Activated T-helper 9 cell treated with anti-CD3 and anti-CD28 coated beads, Interleukin-2, amount 50 U/mL, for 16 hours (primary cell): ENCODE data around the gene HOXD8.

Experiments
- DNase-seq: peaks from one replicate; pipeline ENCODE4 v3.0.0-alpha.2; 2020; ENCODE audit warnings: low read depth

HOXD8 gene

DNA sequence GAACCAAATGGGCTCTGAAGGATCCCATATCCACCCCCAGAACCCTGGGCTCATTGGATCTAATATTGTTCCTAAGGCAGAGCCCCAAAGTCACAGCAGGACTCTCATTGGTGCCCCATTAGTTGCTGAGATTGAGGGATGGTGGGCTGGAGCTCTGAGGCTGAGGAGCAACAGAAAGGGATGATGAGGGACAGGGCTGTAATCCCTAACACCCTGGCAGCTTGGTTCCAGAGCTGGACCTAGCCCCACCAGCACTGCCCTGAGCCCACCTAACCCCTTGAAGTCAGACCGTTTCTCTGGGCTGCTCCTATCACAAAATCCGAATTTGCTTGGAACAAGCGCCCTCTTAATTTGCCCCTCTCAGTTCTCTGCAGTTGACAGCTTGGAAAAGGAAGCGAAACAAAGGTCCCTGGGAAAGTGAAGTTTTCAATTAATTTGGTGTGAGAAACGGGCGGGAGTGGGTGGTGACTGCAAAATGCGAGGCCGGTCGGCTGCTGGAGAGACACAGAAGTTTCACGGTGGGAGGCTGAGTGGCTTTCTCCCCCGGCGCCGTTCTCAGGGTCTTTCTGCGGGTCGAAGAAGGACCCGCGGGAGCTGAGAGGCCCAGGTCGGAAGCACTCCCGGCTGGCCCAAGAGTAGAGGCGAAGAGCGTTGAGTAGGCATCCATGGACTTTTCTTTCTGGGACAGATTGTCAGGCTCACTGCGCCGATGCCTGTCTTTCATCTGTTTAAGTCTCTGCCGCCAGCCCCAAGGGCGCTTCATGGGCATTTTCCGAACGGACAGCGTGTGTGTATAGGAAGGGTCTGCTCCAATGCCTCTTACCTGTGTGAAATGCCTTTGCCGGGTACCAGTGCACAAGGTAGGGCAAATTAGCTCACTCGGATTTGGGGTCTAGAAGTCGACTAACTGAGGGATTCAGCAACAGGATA, 37.9 kb upstream of the HOXD8 start:
- no peak for DNase-seq

DNA sequence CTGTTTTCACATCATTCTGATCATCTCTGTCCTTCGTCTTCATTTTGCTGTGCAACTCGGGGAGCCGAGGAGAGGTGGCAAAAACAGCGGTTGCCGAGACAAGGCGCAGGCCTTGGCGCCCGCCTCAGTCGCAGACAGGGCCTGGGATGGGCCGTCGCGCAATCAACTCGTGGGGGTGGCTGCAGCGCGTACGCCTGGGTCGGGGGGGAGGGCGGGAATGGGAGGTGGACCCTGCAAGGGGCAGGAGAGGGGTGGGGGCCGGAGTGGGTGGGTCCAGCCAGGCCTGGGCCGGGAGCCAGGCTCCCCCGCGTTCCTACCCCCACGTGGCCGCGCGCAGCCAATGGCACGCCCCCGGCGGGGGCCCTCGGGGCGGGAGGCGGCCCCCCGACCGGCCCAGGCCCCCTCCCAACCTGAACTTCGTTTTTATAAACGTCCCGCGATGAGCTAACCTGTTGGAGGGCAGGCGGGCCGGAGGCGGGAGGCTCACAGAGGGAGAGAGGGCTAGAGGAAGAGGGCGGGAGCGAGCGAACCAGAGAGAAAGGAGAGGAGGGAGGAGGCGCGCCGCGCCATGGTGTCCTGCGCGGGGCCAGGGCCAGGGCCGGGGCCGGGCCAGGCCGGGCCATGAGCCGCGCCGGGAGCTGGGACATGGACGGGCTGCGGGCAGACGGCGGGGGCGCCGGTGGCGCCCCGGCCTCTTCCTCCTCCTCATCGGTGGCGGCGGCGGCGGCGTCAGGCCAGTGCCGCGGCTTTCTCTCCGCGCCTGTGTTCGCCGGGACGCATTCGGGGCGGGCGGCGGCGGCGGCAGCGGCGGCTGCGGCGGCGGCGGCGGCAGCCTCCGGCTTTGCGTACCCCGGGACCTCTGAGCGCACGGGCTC, 37.0 kb upstream of the HOXD8 start, which contains the start of gene HOXD13:
Gene HOXD13 (plus strand): TSS at position 452 of the 875 bp plus-strand sequence. CDS start 170 bp downstream, at position 622.
- no peak for DNase-seq

DNA sequence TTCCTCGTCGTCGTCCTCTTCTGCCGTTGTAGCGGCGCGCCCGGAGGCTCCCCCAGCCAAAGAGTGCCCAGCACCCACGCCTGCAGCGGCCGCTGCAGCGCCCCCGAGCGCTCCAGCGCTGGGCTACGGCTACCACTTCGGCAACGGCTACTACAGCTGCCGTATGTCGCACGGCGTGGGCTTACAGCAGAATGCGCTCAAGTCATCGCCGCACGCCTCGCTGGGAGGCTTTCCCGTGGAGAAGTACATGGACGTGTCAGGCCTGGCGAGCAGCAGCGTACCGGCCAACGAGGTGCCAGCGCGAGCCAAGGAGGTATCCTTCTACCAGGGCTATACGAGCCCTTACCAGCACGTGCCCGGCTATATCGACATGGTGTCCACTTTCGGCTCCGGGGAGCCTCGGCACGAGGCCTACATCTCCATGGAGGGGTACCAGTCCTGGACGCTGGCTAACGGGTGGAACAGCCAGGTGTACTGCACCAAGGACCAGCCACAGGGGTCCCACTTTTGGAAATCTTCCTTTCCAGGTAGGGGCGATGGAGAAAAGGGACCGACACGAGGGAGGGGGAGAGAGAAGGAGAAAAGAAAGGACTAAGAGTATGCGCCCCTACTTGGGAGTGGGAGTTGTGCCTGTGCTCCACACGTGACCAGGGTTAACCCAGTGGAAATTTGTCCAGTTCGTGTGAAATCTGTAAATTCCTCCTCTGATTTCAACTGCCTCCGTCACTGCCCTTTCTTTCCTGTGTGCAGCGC, 36.2 kb upstream of the HOXD8 start:
- no peak for DNase-seq

DNA sequence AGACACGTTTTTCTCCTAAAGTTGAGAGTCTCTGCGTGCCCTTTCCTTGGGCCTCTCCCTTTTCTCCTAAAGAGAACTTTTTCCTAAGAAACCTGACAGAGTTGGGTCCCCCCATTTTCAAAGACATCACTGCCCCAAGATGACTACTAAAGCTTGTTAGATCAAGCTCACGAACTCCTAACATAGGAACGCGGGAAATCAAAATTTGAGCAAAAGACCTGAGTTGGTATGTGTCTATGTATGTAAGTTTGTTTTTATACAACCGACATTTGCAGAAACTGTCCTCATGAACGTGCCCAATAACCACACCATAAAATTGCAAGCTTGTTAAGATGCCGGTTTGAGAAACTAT, 35.6 kb upstream of the HOXD8 start:
- no peak for DNase-seq

DNA sequence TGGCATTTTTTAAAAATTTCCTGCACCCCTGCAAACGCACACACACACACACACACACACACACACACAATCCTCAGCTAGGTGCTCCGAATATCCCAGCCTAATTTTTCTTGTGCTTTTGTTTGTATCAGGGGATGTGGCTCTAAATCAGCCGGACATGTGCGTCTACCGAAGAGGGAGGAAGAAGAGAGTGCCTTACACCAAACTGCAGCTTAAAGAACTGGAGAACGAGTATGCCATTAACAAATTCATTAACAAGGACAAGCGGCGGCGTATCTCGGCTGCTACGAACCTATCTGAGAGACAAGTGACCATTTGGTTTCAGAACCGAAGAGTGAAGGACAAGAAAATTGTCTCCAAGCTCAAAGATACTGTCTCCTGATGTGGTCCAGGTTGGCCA, 35.2 kb upstream of the HOXD8 start:
- DNase-seq = no peak

DNA sequence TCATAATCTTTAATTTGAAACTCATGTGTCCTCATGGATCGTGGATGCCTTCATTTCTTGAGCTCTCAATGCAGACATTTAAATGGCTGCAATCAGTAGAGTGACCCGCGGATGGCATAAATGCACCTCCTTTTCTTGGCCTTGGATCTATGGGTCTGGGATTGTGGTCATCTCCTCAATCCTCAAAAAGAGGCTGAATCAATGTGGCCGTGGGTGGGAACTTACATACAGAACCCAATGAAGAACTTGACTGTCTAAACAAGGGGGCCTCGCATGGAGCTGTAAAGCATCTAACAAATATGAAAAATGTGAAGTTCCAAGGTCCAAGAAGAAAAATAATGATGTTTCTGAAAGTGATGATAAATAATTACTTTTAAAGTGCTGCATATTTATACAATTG, 34.1 kb upstream of the HOXD8 start:
- DNase-seq = no peak

DNA sequence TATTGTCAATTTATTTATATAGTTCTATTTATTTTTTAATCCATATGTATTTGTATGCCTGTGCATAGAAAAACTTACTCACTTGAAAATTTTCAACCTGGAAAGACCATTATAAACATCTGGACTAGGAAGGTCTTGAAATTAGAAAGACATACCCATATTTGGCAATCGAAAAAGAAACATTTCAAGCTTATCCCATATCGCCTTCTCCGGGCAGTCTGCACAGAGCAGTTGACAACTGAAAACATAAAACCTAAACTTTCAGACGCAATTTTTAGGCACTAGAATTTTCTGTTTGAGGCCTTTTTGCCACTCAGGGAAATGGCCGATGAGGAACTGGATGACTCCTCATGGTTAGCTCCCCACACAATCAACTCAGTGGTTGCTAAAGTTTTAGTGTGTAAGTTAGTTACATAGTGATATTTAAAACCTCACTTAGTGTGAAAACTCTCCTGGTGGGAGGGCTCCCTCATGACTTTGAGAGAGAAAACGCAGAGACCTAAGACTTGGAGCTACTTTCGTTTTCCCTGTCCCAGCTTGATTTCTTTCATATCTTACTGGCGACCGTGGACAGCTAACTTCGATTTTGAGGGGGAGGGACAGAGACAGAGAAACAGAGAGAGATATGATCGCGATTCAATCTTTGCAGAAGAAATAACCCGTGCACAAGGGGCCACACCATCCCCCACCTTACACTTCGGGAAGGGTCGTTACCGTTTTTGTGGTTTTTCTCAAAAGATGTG, 33.1 kb upstream of the HOXD8 start:
- no peak for DNase-seq

DNA sequence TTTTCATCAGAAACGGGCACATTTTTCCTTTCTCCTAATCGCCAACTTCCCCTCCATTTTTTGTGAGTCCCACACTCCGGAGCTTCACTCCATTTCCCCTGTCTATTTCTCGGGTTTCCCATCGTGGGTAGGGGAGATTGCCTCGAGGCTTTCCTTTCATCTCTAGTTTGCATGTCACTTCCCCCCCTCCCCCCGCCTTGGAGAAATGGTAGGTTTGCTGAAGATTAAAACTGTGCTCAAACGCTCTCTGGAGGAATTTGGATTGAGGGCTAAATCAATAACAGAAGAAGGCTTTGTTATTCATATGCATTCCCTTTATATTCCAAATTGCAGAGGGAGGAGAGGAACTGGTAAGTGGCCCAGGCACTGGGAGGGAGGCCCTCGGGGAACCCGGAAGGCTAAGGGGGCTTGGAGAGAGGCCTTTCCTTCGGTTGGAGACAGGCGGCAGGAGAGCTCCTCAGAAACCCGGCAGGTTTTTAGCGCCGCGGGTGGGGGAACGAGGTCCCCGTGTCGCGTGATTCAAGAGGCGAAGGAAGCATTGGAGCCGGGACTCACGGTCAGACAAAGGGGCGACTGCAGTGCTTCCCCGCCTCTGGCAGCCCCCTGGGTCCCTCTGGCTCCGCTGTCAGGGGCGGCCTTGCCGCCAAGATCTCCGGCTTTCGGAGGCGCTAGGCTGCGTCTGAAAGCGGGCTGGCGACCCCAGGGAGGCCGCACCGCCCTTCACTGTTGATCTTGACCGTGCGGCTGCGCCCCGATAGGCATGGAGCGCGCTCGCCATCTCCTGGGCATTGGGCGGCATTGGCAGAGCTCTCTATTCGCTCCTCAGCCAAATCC, 32.3 kb upstream of the HOXD8 start:
- peak; percentile 19 for DNase-seq

DNA sequence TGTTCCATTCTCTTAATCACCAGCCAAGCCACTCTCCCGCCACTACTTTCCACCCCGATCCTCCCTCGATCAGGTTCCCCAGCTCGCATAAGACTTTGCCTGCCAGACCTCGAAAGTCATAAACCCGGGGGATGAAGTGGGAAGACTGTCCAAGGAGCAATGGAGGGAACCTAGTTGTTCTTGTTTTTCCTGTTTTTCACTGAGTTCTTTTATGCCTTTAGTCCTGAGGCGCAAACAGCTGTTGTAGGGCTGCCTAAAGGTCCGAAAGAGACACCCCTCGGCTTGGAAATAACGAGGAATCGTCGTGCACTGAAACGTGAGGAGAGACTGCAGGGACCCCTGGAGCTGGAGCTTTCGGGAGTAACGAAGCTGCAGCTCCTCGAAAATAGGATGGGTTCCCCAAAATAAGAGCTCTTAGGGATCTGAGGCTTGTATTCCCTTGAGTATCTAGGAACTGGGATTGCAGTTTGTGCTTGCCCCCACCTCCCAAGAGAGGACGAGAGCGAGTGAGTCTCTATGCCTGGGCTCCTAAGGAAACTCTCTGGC, 31.6 kb upstream of the HOXD8 start:
- DNase-seq = no peak

DNA sequence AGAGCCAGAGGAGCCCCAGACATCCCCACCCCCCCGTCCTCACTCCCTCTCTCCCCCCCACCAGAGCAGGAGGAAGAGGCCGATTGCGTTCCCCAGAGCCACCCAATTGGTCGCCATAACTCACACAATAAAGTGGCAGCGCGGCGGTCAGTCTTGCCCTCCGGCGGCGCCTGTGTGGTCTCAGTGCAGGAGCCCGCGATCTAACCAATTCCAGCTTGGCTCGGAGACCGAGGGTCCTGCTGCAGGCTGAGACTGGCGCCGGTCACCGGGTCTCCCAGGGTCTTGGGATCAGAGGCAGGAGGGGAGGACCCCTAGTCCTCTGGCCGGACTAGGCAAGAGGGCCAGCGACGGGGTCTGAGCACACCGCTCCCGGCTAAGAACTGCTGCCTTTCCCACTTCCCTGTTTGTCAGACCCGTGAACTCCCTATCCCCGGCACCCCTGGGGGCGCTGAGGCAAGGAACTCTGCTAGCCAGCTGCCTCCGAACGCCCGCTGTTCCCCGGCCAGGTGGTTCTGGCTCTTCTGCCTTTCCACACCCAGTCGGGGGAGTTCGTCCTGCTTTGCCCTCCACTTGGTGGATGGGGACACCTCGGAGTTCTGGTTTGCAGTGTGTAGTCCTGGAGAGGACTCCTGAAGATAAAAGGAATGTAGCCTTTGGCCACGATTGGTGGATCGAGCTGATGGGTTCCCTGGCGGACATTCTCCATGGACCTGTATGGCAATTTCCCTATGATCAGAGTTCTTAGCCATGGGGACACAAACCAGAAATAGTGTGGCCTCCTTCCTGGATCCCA, 30.9 kb upstream of the HOXD8 start:
- DNase-seq = no peak

DNA sequence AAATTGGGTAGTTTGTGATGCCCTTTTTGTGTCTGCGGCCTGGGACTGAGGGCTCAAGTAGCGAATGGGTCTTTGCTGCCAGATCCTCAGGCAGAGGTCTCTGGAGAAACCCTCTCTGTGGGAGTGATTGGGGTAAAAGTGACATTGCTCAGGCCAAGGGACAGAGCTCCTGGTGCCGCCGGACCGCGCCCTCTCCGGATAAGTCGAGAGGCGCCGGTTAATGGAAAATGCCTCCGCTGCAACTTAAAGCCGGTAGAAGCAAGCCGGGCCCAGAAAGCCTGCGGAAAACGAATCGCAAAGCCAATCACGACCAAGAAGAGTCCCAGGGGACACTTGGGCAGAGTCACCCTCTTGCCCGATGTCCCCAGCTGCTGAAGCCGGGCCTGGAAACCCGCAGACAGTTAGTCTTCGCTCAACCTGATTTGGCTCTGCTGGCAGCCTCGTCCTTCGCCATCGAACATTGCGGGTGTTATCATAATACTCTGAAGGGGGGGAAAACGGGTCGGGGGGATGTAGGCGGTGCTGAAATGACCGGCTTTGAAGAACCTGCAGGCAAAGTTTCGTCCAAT, 30.3 kb upstream of the HOXD8 start:
- no peak for DNase-seq

DNA sequence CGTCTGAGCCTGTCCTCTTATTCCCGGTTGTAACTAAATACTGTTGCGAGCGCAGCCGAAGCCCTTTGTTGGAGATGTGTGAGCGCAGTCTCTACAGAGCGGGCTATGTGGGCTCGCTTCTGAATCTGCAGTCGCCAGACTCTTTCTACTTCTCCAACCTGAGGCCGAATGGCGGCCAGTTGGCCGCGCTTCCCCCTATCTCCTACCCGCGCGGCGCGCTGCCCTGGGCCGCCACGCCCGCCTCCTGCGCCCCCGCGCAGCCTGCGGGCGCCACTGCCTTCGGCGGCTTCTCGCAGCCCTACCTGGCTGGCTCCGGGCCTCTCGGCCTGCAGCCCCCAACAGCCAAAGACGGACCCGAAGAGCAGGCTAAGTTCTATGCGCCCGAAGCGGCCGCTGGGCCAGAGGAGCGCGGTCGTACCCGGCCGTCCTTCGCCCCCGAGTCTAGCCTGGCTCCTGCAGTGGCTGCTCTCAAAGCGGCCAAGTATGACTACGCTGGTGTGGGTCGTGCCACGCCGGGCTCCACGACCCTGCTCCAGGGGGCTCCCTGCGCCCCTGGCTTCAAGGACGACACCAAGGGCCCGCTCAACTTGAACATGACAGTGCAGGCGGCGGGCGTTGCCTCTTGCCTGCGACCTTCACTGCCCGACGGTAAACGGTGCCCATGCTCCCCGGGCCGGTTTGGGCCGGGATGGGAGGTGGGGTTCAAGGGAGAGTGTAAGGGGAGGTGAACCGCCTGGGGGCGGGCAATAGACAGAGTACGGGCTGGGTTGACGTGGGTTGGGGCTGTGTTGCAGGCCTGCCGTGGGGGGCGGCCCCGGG, 29.6 kb upstream of the HOXD8 start, which contains the start of gene HOXD12:
Gene HOXD12 (plus strand): TSS at position 68 of the 819 bp plus-strand sequence. CDS start 7 bp downstream, at position 75.
- DNase-seq = no peak

DNA sequence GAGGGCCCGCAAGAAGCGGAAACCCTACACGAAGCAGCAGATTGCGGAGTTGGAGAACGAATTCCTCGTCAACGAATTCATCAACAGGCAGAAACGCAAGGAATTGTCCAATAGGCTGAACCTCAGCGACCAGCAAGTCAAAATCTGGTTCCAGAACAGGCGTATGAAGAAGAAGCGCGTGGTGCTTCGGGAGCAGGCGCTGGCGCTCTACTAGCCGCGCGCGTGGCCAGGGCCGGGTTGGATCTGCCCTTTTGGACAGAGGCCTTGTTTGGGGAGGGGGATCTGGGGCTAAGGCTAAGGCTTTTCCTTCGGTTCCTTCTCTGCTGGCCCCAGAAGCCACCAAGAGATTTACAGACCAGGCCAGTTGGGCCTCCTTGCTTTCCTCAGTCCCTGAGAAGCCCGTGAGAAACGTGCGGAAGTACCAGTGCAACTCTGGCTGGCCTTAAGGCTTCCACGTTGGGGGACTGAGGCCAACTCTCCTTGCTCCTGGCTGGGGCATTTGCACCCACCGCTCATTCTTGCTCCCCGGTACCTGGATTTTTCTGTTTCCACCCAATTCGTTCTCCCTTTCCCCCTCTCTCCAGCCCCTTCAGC, 28.9 kb upstream of the HOXD8 start:
- DNase-seq = no peak

DNA sequence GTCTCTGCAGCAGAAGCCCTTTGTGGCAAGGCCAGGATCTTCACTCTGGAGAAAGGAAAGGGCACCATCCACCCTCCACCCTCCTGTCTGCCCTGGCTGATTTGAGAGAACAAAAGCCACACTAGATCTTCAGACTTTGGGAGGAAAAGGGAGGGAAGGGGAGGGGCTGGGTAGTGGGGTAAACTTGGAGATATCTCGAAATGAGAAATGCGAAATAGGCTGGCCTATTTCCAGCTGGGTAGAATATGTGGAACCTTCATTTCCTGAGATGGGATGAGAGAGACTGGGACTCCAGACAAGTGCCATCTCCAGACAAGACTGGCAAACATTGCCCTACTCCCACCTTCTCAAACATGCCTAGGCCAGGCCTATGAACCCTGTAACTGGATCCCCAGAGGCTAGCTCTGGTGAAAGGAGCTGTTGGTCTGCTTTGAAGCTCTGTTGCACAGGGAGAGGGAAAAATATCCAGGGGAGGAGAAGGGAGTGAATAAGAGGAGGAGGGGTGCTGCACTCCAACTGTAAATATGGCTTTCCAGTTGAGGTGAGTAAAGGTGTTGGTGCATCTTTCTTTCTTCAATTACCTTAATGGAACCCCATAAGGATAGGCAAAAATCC, 28.2 kb upstream of the HOXD8 start:
- DNase-seq = no peak

DNA sequence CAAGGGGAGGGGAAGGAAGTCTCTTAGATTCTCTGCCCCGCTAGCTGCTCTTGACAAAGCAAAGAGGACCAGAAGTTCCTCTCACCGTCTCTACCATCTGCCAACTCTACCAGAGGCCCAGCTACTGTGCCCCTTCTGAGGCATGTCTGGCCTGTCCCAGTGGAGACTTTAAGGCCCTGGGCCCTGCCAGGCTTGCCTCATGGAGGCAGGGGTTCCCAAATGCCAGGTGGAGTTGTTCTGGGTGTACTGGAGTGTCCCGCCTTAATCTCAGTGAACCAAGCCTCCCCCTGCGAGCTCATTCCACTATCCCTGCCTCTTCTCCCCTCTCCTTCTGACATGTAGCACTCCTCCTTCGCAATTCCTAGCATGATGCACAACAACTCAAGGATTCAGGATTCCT, 27.7 kb upstream of the HOXD8 start:
- DNase-seq = no peak

DNA sequence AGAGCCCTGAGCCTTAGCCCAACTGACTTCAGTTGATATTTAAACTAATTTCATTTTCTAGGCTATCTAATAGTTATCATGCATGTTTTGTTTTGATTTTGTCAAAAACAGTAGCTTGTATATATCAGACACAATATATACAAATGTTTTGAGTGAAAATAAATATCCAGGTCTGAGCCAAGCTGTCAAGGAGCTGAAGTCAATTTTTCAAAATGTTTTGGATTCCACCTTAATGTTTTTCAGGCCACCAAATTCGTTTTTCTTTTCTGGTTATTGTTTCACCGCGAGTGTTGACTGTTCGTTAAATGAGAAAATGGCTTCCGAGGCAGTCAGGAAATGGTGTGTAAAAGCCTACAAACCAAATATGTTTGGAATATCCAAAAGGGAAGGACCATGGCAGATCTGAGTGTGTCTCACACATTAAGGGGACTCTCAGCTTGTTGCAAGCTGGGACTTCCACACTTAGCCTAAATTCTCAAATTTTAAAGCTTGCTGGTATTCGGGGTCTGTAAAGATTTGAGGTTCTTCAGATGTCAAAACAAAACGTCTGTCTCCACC, 27.1 kb upstream of the HOXD8 start:
- no peak for DNase-seq

DNA sequence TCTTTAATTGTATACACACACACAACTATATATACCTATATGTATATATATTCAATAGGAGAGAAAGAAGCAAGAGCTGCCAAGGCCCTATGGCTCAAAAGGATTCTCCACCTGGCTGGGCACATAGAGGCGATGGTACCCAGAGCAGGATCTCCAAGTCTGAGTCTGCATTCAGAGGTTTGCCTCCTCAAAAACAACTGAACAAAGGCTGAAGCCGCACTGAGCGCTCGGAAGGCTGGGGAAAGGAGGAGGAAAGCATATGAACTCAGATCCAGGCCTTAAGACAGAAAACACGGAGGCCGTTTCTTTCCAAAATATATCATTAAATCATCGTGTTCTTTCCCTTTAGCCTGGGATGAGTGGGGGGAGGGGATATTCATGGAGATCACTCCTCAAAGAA, 26.3 kb upstream of the HOXD8 start:
- no peak for DNase-seq
